OCI-LY7 (cell line): ENCODE measurements around the gene FOXN3. TPM values are rescaled to one million over a fixed set of nuclear protein-coding genes. Genes with fewer than 3 reads are reported as not detected.

Experiments used
- BruUV-seq: library from RNA; stranded (reverse); fragments of 400-500 nt; replicated peaks from 2 replicates; lab custom pipeline; 2021; lab: Mats Ljungman, UMichigan
- CTCF ChIA-PET: fragments of 300-600 bp; sonication (Branson Sonifier 250); formaldehyde crosslinking; loops from one replicate; lab custom pipeline; 2022; ENCODE audit warnings: antibody characterized with exemption; ENCODE audit not compliant: unreplicated experiment; lab: Charles Lee
- POLR2A ChIA-PET: fragments of 300-600 bp; sonication (Branson Sonifier 250); formaldehyde crosslinking; loops from one replicate; lab custom pipeline; 2022; ENCODE audit warnings: antibody characterized with exemption; lab: Charles Lee
- DNase-seq: peaks from one replicate; pipeline ENCODE4 v3.0.0-alpha.2; 2015; ENCODE audit warnings: low spot score
- H2AFZ ChIP-seq: fragments of 200-600 bp; sonication (generic), shearing (Covaris generic); 2 replicates; pipeline ENCODE4 v1.6.1; 2014; ENCODE audit warnings: mild to moderate bottlenecking, antibody characterized with exemption, low read length, moderate library complexity
- H3K27ac ChIP-seq: fragments of 200-600 bp; sonication (generic); 2 replicates; pipeline ENCODE4 v1.5.1; 2014; ENCODE audit warnings: mixed run types, low read depth, mild to moderate bottlenecking, moderate library complexity, low read length, inconsistent platforms; ENCODE audit not compliant: poor library complexity, severe bottlenecking
- H3K36me3 ChIP-seq: fragments of 200-600 bp; sonication (generic); 2 replicates; pipeline ENCODE4 v1.6.1; 2014; ENCODE audit warnings: mild to moderate bottlenecking, antibody characterized with exemption, low read length, moderate library complexity, mixed read lengths; ENCODE audit not compliant: insufficient read depth
- H3K4me1 ChIP-seq: fragments of 200-600 bp; sonication (generic); 2 replicates; pipeline ENCODE4 v1.5.1; 2014; ENCODE audit warnings: mild to moderate bottlenecking, low read length; ENCODE audit not compliant: insufficient read depth, poor library complexity, severe bottlenecking
- H3K4me2 ChIP-seq: fragments of 200-600 bp; sonication (generic); 2 replicates; pipeline ENCODE4 v1.6.1; 2014; ENCODE audit warnings: mild to moderate bottlenecking, low read length
- H3K4me3 ChIP-seq: fragments of 200-600 bp; sonication (generic); 2 replicates; pipeline ENCODE4 v1.5.1; 2014; ENCODE audit warnings: mild to moderate bottlenecking, low read depth, low read length; ENCODE audit not compliant: poor library complexity, severe bottlenecking
- H3K79me2 ChIP-seq: fragments of 200-600 bp; sonication (generic); 2 replicates; pipeline ENCODE4 v1.6.1; 2016; ENCODE audit warnings: low read depth, mild to moderate bottlenecking, low read length, moderate library complexity, mixed read lengths; ENCODE audit not compliant: insufficient read depth
- H3K9me2 ChIP-seq: fragments of 200-600 bp; sonication (generic); 2 replicates; pipeline ENCODE4 v1.6.1; 2016; ENCODE audit warnings: mild to moderate bottlenecking, low read length, mixed read lengths; ENCODE audit not compliant: insufficient read depth
- H3K9me3 ChIP-seq: fragments of 200-600 bp; sonication (generic); 2 replicates; pipeline ENCODE4 v1.6.1; 2014; ENCODE audit warnings: mild to moderate bottlenecking, mixed run types, low read length, mixed read lengths
- H4K20me1 ChIP-seq: fragments of 200-600 bp; sonication (generic); 2 replicates; pipeline ENCODE4 v1.6.1; 2014; ENCODE audit warnings: mild to moderate bottlenecking, antibody characterized with exemption, low read length, moderate library complexity, mixed read lengths; ENCODE audit not compliant: insufficient read depth
- CTCF ChIP-seq: fragments of 200-600 bp; sonication (generic); conservative IDR thresholded peaks from 2 replicates; pipeline ENCODE4 v1.5.1; 2014; ENCODE audit warnings: mild to moderate bottlenecking, antibody characterized with exemption, low read length, moderate library complexity, mixed read lengths
- EZH2phosphoT487 ChIP-seq: fragments of 200-600 bp; sonication (generic); IDR thresholded peaks from 2 replicates; pipeline ENCODE4 v1.6.1; 2018; ENCODE audit warnings: low read depth, borderline replicate concordance, mild to moderate bottlenecking, mixed run types, antibody characterized with exemption, low read length, moderate library complexity, mixed read lengths
- intact Hi-C: fragments of 100-400 bp; cut with micrococcal nuclease; formaldehyde crosslinking; loops from one replicate; pipeline ENCODE4 v1.10.0; 2022; ENCODE audit not compliant: unreplicated experiment
- total RNA-seq, 2 experiments: library from RNA; depleted of rRNA in 1 of 2; stranded (reverse); fragments of >200 nt in 1 of 2; shearing (Covaris generic) in 1 of 2; gene quantifications; 2 replicates each; pipeline ENCODE4 v1.2.3, GENCODE V29; 2014 to 2022

The FOXN3 gene
- total RNA-seq, 2 experiments from 2014 or later: 77.7 to 102 TPM

- Histone ChIP-seq H3K9me3 (no peaks in the 10 kb centered on the region; the same call in 1 of the 2 replicates), H3K36me3 (peaks cover 58% of the 10 kb centered on the region), H3K4me3 (no peak overlapping the region), H2AFZ (no peak overlapping the region), H3K27ac (peak overlapping the region; percentile 80), H3K9me2 (no peaks in the 10 kb centered on the region), H3K4me2 (peak overlapping the region; percentile 69; the same call in 1 of the 2 replicates), H3K4me1 (peaks cover 64% of the 10 kb centered on the region), H4K20me1 (no peaks in the 10 kb centered on the region), H3K79me2 (peaks cover 47% of the 10 kb centered on the region)
- intact Hi-C loops: loop anchor here (5.0 kb wide), 1 partner anchor 42 kb away; no protein-coding TSS in a partner anchor
- ChIA-PET CTCF (no interaction called here), POLR2A (interaction anchor here (0.6 to 4.3 kb wide), 6 partner anchors 10 to 85 kb away, joined by 3 to 13 read pairs (median 4); no protein-coding TSS in a partner anchor)
- no peak for TF ChIP-seq CTCF
- no peak for TF ChIP-seq EZH2phosphoT487
- peak; percentile 80 for DNase-seq
- BruUV-seq: TSS peak; percentile 25
Observed at GRCh38 chr14:89349171-89350008, 67.6 kb downstream of the FOXN3 start.

GRCh38 chr14:89348722-89349121 lies 68.3 kb downstream of the FOXN3 start:
- CTCF ChIA-PET: no interaction called here
- no TSS peak for BruUV-seq
- H3K4me3 ChIP-seq: no peak overlapping the region
- H3K4me2 ChIP-seq: 0 out of 2 replicates have a peak overlapping the region, but pooled peaks have one; percentile 12
- H3K9me2 ChIP-seq: no peaks in the 10 kb centered on the region
- no peaks in the 10 kb centered on the region for H4K20me1 ChIP-seq
- TF ChIP-seq CTCF (no peak), EZH2phosphoT487 (no peak)
- H3K79me2 ChIP-seq: peaks cover 46% of the 10 kb centered on the region
- peaks cover 61% of the 10 kb centered on the region for H3K36me3 ChIP-seq
- peak overlapping the region; percentile 18 for H3K27ac ChIP-seq
- intact Hi-C loops: no loop called here
- POLR2A ChIA-PET: interaction anchor here (0.6 to 1.2 kb wide), 5 partner anchors 9 to 85 kb away, joined by 3 to 6 read pairs (median 4); no protein-coding TSS in a partner anchor
- no peak for DNase-seq
- peaks cover 59% of the 10 kb centered on the region for H3K4me1 ChIP-seq
- H2AFZ ChIP-seq: no peak overlapping the region
- H3K9me3 ChIP-seq: no peaks in the 10 kb centered on the region; the same call in 1 of the 2 replicates
